GDM1 (cell line): ENCODE data around the gene CERT1.

ENCODE experiments used
- DNase-seq: peaks from one replicate; lab custom pipeline; 2025; lab: John Stamatoyannopoulos, UW

Gene CERT1

DNA sequence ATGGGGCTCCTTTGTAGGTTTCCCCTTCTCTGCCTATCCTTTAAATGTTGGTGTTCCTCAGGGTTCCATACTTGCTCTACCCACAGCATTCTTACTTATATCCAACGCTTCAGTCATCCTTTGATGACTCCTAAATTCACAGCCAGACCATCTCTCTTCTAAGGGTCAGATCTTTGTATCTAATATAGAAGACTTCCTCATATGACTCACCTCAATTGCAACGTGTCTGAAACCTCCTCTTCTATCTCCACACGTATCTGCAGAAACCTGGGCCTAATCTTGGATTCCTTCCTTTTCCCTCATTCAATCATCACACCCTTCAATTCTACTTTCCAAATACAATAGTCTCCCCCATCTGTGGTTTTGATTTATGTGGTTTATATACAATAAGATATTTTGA, 106.1 kb downstream of the CERT1 start:
- DNase-seq = no peak

DNA sequence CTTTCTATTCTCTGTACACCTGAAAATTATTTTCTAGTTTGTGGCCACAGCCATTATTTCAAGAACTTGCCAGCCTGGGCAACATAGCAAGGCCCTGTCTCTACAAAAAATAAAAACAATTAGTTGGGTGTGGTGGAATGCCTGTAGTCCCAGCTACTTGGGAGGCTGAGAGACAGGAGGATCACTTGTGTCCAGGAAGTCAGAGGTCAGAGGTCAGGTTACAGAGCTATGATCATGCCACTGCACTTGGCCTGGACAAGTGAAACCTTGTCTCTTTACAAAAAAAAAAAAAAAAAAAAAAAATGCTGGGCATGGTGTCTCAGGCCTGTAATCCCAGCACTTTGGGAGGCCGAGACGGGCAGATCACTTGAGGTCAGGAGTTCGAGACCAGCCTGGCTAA, 116.2 kb downstream of the CERT1 start:
- no peak for DNase-seq

DNA sequence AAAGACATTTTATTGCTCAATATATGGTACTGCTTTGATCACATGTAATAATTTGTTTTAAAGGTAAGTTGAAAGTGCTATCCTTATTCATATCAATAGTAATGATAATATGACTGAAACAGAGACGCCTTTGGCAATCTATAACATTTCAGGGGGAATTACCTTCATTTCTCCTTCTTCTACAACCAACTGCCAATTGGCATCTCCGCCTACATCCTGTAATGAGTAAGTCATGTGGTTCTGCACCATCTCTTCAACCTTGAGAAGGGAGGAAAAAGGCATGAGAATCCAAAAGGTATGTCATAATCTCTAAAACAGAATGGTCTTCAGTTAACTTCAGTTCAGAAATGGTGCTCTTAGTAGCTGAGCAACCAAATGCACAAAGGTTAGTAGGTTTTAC, 122.0 kb downstream of the CERT1 start:
- no peak for DNase-seq

DNA sequence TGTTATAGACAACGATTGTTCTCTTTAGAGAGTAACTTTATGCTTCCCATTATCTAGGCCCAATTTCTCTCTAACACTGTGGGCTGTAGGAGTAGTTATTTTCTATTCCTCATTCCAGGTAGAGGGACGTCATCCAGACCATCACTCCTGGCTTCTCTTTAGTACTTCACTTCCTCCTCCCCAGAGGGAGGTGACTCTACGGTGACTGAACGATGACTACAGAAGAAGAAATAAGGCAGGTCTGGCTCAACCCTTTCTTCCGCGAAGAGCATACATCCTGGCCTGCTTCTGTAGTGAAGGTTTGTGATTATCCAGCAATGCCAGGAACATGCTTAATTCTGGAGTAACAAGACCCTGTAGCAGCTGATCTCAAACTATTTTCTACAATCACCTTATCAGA, 123.6 kb downstream of the CERT1 start:
- DNase-seq = no peak

DNA sequence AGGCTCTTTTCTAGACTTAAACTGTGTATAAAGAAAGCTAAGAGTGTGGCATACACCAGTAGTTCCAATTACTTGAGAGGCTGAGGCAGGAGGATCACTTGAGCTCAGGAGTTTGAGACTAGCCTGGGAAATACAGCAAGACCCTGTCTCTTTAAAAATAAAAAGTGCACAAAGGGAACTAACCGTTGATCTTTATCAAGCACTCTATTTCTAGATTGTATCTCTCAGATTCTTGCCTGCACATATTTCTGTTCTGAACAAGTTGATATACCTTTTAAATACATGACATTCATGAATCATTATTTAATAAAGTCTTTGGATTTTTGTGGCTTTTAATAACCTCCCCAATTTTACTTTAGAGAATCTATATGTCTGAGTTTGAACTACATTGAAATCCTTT, 127.2 kb downstream of the CERT1 start:
- DNase-seq = no peak

DNA sequence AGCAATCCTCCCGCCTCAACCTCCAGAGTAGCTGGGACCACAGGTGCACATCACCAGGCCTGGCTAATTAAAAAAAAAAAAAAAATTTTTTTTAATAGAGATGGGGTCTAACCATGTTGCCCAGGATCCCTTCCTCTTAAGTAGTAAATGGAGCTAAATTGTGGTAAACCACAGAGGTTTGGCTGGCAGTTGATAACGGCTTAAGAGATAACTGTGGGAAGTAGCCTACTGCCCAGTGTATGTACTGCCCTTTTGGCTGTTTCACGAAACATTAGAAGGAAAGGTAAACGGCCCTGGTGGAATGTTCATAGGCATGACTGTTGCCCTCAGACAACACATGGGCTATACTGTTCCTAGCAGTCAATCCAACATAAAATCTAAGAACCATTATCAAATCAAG, 130.0 kb downstream of the CERT1 start:
- DNase-seq = no peak

DNA sequence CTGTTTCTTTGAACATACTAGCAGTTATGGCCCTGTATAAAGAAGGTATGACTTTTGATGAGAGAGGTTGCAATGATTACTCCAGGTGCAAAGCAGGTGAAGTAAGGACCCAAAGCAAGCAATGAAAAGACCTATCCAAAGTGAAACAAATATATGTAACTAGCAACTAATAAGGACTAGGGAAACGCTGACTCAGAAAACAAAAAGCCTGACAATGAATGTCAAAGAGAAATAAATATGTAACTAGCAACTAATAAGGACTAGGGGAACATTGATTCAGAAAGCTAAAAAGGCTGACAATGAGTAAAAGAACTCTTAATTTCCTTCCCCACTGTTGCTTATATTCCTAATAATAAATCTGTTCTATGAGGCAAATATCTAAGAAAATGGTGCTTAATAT, 131.3 kb downstream of the CERT1 start:
- no peak for DNase-seq

DNA sequence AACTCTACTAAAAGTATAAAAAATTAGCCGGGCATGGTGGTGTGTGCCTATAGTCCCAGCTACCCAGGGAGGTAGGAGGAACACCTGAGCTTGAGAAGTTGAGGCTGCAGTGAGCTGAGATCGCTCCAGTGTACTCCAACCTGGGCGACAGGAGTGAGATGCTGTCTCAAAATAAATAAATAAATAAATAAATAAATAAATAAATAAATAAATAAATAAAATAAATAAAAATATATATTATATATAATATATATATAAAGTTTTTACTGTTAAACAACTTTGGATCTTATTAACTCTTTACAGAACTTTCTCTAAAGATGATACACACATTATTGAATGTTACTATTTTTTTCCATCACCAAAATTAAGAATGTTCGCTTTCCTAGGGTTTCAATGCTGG, 136.0 kb downstream of the CERT1 start:
- DNase-seq = no peak

DNA sequence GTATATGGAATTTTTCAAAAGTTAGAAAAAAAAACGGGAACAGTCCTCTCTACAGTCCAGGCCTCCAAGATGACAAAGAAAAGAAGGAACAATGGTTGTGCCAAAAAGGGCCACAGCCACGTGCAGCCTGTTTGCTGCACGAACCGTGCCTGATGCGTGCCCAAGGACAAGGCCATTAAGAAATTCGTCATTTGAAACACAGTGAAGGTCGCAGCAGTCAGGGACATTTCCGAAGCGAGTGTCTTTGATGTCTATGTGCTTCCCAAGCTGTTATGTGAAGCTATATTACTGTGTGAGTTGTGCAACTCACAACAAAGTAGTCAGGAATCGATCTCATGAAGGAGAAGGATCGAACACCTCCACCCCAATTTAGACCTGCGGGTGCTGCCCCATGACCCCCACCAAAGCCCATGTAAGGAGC, 137.0 kb downstream of the CERT1 start:
- DNase-seq = no peak

DNA sequence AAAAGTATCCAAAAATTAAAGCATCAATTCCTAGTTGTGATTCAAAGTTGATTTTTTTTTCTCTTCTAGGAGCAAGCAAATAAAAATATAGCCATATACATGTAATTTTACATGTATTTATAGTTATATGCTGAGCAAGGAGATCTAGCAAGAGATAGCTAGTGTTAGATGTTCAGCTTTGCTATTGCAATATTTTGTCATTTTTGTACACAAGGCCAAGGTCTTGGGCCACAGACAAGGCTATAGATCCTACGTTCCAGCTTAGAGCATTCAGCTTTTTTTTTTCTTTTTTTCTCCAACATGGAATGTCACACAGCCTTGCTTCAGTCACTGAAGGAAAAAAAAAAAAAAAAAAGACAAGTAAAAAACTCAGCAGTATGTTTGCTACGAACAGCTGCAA, 137.6 kb downstream of the CERT1 start:
- DNase-seq = no peak

DNA sequence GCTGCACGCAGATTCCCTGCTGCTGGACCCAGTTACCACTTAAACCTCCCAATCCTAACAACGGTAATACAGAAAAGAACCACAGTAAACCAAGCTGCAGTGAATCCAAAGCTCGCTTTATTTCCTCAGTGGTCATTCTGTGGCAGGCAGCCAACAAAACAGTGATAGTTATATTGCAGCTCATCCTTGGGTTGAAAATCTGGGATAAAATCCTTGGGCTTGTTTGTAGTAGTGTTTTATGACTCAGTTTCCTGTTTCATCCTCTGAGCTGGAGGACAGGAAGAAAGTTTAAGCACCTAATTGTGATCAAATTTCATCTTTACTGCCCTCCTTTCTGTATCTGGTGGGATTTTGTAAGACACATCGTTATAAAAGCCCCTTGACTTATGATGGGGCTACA, 143.0 kb downstream of the CERT1 start:
- no peak for DNase-seq

DNA sequence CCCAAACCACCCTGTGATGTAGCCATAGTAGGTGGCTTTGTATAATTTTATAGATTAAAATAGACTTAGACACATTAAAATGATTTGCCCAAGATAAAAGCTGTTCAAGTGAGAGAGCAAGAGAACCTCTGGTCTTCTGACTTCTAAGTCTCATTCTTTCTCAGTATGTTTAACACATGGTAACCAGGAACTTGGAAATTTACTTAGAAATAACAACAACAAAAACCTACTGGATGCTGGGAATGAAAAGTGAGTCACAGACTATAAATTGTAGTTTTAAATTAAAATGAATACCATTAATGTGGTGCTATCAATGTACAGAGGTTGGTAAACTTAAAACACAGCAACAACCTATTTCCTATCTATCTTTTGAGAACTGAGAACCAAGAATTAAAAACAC, 144.0 kb downstream of the CERT1 start:
- no peak for DNase-seq

DNA sequence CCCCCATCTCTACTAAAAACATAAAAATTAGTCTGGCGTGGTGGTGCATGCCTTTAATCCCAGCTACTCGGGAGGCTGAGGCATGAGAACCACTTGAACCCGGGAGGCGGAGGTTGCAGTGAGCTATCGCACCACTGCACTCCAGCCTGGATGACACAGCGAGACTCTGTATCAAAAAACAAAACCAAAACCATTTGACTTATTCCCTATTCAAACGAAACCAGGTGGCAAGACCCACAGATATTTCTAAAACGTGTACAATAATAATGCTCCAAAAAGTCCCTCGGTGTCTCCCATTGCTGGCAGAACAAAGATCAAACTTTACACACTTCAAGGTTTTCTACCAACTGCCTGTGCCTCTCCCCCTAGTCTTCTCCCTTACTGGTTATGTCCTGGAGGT, 144.6 kb downstream of the CERT1 start:
- DNase-seq = no peak

DNA sequence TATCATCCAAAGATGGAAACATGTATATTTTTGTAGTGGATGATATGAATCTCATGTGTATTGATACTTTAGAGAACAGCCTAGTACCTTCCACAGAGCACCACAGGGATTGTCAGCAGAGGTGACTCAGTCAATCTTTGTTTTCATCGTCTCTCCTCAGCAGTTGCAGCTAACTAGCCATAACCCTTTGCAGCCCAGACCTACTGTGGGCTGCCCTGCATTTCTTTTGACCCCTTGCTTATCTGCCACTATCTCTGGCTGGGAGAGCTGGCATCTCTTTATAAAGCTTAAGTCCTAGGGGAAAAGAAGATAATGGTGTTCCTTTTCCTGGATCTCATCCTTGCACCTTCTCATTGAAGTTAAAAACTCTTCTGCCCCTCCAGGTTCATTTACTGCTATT, 145.7 kb downstream of the CERT1 start:
- DNase-seq = no peak

DNA sequence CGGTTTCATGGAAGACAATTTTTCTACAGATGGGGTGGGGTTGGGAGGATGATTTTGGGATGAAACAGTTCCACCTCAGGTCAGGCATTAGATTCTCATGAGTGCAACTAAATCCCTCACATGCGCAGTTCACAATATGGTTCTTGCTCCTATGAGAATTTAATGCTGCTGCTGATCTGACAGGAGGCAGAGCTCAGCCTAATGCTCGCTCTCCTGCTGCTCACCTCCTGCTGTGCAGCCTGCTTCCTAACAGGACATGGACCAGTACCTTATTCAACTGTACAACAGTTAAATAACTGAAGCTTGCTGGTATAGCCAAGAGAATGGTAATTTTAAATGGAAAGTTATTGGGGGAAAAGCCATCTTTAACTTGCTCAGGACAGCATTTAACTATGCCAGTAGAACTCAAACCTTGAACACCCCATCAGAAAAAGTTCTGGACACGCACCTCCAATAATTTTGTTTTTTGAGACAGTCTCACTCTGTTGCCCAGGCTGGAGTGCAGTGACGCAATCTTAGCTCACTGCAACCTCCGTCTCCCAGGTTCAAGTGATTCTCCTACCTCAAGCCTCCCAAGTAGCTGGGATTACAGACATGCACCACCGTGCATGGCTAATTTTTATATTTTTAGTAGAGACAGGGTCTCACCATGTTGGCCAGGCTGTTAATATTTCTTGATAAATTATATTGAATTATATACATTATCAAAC, 146.7 kb downstream of the CERT1 start:
- no peak for DNase-seq

DNA sequence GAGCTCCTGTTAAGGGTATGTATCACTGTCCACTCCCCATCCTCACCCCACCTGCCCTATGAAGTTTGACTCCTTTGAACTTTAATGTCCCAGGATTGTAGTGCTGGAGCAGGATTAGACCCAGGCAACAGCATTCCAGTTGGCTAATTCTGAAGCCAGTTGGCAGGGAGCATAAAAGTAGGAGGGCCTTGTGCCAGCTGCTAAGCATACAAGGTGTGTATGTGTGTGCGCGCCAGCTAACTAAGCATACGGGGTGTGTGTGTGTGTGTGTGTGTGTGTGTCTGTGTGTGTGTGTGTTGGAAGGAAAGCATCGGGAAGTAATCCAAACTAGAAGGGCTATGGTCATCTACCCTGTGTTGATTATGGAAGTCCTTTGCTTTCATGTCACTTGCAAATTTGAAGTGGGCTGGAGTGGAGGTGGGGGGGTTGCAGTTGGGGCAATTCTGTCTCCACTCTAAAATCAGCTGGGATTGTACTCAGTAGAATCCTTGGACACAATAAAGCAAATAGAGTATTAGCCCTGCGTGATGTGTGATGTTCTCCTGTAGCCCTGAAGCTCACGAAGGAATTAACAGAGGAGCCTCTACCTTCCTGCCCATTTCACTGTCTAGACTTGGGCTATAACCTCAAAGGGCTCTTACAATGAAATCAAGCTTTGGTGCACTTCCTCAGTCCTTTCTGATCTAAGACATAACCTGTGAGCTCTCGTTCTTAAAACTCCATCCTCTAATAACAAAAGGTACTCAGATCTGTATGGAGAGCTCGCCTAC, 147.5 kb downstream of the CERT1 start:
- DNase-seq = no peak

DNA sequence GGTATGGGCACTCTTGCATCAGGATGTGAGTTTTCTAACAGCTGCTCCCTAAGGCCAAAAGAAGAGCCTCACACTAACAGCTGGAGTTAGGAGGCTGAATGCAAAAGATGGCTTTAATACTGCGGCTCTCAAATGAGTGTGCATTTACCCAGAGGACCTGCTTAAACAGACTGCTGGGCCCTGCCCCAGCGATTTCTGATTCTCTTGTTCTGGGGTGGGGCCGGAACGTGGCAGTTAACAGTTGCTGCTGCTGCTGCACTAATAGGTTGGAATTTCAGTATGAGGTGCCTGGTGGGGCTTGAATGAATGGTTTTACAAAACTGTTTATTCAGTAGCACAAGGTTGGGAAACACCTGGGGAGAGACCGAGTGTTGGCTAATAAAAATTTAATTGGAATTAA, 148.3 kb downstream of the CERT1 start:
- DNase-seq = no peak

DNA sequence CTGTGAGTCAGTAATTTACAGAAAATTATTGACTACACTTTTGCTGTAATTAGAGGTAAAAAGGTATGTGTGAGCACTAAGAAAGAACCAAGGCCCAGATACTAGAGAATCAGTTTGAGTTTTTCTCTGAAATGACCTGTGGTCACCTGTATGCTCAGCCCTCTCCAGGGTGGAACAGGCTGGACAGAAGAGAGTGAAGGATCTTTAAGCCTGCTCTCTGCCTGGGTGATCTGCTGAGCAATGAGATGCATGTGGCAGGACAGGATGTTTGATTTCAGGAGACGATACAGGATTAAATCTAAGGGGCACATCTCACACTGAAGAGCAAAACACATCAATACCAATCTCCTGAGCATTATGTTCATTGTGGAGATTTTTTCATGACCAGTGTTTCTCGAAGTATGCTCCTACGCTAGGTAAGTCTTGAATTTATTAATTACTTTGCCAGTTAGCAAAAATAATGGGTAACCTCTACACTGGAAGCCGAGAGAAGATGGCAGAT, 148.9 kb downstream of the CERT1 start:
- no peak for DNase-seq

DNA sequence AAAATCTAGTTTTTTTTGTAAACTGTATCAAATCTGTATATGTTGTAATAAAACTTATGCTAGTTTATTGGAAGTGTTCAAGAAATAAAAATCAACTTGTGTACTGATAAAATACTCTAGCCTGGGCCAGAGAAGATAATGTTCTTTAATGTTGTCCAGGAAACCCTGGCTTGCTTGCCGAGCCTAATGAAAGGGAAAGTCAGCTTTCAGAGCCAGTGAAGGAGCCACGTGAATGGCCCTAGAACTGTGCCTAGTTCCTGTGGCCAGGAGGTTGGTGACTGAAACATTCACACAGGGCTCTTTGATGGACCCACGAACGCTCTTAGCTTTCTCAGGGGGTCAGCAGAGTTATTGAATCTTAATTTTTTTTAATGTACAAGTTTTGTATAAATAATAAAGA, 150.1 kb downstream of the CERT1 start:
- DNase-seq = no peak

DNA sequence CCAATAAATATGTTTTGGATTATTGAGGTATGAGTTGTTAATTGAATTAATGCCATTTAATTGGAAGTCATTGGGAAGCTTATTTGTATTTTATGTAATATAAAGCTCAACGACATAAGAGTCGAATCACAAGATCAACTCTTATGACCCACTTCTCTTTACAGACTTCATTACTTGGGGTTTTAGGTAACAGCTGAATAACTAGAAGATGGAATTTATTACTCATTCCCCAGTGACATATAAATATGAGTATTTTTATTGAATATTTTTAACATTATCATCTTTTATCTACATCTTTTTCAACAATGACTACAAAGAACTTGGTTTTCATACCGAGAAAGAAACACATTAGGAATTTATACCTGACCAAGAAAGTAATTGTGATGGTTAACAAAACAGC, 153.3 kb downstream of the CERT1 start:
- no peak for DNase-seq

DNA sequence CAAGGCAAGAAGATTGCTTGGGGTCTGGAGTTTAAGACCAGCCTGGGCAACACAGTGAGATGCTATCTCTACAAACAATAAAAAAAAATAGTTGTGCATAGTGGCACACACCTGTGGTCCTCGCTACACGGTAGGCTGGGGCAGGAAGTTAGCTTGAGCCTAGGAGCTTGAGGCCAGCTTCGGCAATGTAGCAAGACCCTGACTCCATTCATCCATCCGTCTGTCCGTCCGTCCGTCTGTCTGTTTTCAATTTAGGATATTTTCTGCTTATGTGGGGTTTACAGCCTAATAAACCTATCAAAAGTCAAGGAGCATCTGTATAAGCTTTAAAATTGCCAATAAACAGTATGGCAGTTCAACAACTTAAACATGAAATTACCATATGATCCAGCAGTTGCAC, 154.7 kb downstream of the CERT1 start:
- no peak for DNase-seq

DNA sequence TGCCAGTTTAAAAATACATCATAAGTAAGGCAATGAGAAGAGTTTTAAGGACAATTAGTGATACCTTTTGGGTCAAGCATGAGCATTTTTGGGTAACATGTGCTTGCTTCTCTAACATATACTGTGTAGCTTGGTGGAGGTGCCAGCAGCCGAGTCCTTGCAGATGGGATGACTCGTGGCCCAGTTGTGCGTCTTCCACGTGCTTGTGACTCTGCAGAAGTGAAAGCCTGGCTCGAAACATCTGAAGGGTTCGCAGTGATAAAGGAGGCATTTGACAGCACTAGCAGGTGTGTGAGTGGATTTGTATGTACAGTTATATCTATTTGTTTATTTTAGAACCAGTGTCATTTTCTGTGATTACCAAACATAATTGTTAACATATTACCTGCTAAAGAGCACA, 156.2 kb downstream of the CERT1 start:
- no peak for DNase-seq

DNA sequence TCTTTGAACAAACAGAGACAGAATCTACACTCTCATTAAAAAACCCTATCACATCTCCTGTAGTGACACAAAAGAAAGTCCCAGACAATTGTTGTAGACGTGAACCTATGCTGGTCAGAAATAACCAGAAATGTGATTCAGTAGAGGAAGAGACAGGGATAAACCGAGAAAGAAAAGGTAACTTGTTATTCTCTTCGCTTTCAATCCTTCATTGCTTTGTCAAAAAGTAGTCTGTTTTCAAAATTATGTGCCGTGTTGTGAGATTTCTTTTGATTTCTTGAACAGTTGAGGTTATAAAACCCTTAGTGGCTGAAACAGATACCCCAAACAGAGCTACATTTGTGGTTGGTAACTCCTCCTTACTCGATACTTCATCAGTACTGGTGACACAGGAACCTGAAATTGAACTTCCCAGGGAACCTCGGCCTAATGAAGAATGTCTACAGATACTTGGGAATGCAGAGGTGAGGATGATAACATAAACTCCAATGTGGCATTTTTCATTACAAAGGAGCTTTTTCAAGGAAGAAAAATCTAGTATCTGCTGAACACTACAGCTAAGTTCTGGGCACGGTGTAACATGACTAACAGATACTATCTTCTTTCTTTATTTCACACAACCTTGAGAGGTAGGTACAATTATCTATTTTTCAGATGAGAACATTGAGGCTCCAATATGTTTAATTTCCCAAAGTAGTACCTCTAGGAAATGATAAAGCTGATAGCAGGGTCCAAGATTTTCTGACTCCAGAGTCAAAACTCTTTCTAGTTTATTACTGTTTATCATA, 160.1 kb downstream of the CERT1 start:
- no peak for DNase-seq
